ENCODE measurements around the gene AKR1C3. TPM values are rescaled to one million over a fixed set of nuclear protein-coding genes. Genes with fewer than 3 reads are reported as not detected.

The AKR1C3 gene
- total and polyA plus RNA-seq, 4 donors, result 8.9 to 116 (median 68.8) TPM

- Histone ChIP-seq H3K9me3 (ENCODE audit: control insufficient read depth in 4 of 4, insufficient read depth in 3 of 4, low read length in 3 of 4) (peaks cover 0 to 2% (median 0%) of the 10 kb centered on the region in 4 donors), H3K9ac (ENCODE audit: insufficient read depth in 1 of 2, low read length in 2 of 2) (no peak overlapping the region), H3K4me1 (ENCODE audit: control insufficient read depth in 5 of 5, insufficient read depth in 5 of 5, low read length in 5 of 5) (peaks cover 0 to 3% (median 0%) of the 10 kb centered on the region in 5 donors), H3K27ac (ENCODE audit: low read depth in 1 of 2, low read length in 1 of 2) (no peak overlapping the region), H3K27me3 (ENCODE audit: control insufficient read depth in 3 of 3, insufficient read depth in 3 of 3, low read length in 2 of 3) (no peaks in the 10 kb centered on the region), H3K36me3 (ENCODE audit: control insufficient read depth in 4 of 4, insufficient read depth in 4 of 4, low read length in 4 of 4) (no peaks in the 10 kb centered on the region), H3K4me3 (no peak overlapping the region)
- 66 to 75% methylated on average over 1 of the region's 1 CpG for WGBS, 2 donors
- ATAC-seq (ENCODE audit: insufficient read depth, low FRiP score), result no peak
- no peak for TF ChIP-seq CTCF (IDR thresholded peaks at IDR 0.05; ENCODE audit: control extremely low read depth, extremely low read depth)
- no peak for DNase-seq
Measured at GRCh38 chr10:5148678-5149032, 54.4 kb downstream of the AKR1C3 start.

GRCh38 chr10:5151076-5151475 lies 56.9 kb downstream of the AKR1C3 start:
- Histone ChIP-seq H3K4me1 (ENCODE audit: control insufficient read depth in 5 of 5, insufficient read depth in 5 of 5, low read length in 5 of 5) (peaks cover 0 to 3% (median 0%) of the 10 kb centered on the region in 5 donors), H3K36me3 (ENCODE audit: control insufficient read depth in 4 of 4, insufficient read depth in 4 of 4, low read length in 4 of 4) (no peaks in the 10 kb centered on the region), H3K27me3 (ENCODE audit: control insufficient read depth in 3 of 3, insufficient read depth in 3 of 3, low read length in 2 of 3) (no peaks in the 10 kb centered on the region), H3K27ac (ENCODE audit: low read depth in 1 of 2, low read length in 1 of 2) (no peak overlapping the region), H3K4me3 (no peak overlapping the region), H3K9me3 (ENCODE audit: control insufficient read depth in 4 of 4, insufficient read depth in 3 of 4, low read length in 3 of 4) (peaks cover 0 to 2% (median 0%) of the 10 kb centered on the region in 4 donors), H3K9ac (ENCODE audit: insufficient read depth in 1 of 2, low read length in 2 of 2) (no peak overlapping the region)
- ATAC-seq (ENCODE audit: insufficient read depth, low FRiP score), result no peak
- WGBS, 2 donors, result 93 to 96% methylated on average over 3 of the region's 3 CpGs
- no peak for DNase-seq
- TF ChIP-seq CTCF (IDR thresholded peaks at IDR 0.05; ENCODE audit: control extremely low read depth, extremely low read depth), result no peak

- no peak overlapping the region for H3K4me3 ChIP-seq
- no peaks in the 10 kb centered on the region for H3K4me1 ChIP-seq (ENCODE audit: control insufficient read depth in 5 of 5, insufficient read depth in 5 of 5, low read length in 5 of 5)
- no peaks in the 10 kb centered on the region for H3K36me3 ChIP-seq (ENCODE audit: control insufficient read depth in 4 of 4, insufficient read depth in 4 of 4, low read length in 4 of 4)
- TF ChIP-seq CTCF (IDR thresholded peaks at IDR 0.05; ENCODE audit: control extremely low read depth, extremely low read depth), result no peak
- ATAC-seq (ENCODE audit: insufficient read depth, low FRiP score) (no peak), DNase-seq (no peak)
- no peak overlapping the region for H3K27ac ChIP-seq (ENCODE audit: low read depth in 1 of 2, low read length in 1 of 2)
- H3K9me3 ChIP-seq (ENCODE audit: control insufficient read depth in 4 of 4, insufficient read depth in 3 of 4, low read length in 3 of 4), result peaks cover 0 to 5% (median 0%) of the 10 kb centered on the region in 4 donors
- no peaks in the 10 kb centered on the region for H3K27me3 ChIP-seq (ENCODE audit: control insufficient read depth in 3 of 3, insufficient read depth in 3 of 3, low read length in 2 of 3)
- 33 to 51% methylated on average over 1 of the region's 1 CpG for WGBS, 2 donors
- H3K9ac ChIP-seq (ENCODE audit: insufficient read depth in 1 of 2, low read length in 2 of 2), result no peak overlapping the region
Measured at GRCh38 chr10:5155951-5156350, 61.7 kb downstream of the AKR1C3 start.

Small RNA genes within 50 kb of the gene (small RNA-seq; reads per million reads assigned to genes)
- not detected for gene RF00096 (ENCODE audit: low replicate concordance)

Other genes with a start within 250 kb of the AKR1C3 start
- gene AKR1C1, start 131.0 kb upstream of the AKR1C3 start, total RNA-seq, result 10 to 100 TPM in 1 of 2 donors, 1 to 10 TPM in 1; 7.9 to 55.1 TPM
- 10 to 100 TPM; 36.9 to 53.5 TPM for gene AKR1C1, start 131.0 kb upstream of the AKR1C3 start, polyA plus RNA-seq
- 10 to 100 TPM in 1 of 2 donors, 1 to 10 TPM in 1; 1.8 to 56.6 TPM for gene AKR1C2, start 90.6 kb upstream of the AKR1C3 start, total RNA-seq
- 10 to 100 TPM; 23.4 to 31.4 TPM for gene AKR1C2, start 90.6 kb upstream of the AKR1C3 start, polyA plus RNA-seq
- under 1 TPM in 1 of 2 donors, not detected in 1; 0.46 TPM for gene AKR1C8, start 90.7 kb downstream of the AKR1C3 start, total RNA-seq
- under 1 TPM; 0.03 to 0.18 TPM for gene AKR1C8, start 90.7 kb downstream of the AKR1C3 start, polyA plus RNA-seq
- gene AKR1C4, start 102.4 kb downstream of the AKR1C3 start, total RNA-seq, result not detected
- under 1 TPM in 1 of 2 donors, not detected in 1; 0.02 TPM for gene AKR1C4, start 102.4 kb downstream of the AKR1C3 start, polyA plus RNA-seq